HepG2 (cell line): ENCODE data around the gene DLL4. TPM values are rescaled to one million over a fixed set of nuclear protein-coding genes. Genes with fewer than 3 reads are reported as not detected.

Source experiments
- CTCF ChIP-seq: sonication (generic); formaldehyde crosslinking; IDR thresholded peaks from 2 replicates; pipeline ENCODE4 v1.5.0; 2020; ENCODE audit warnings: mild to moderate bottlenecking, missing genetic modification reagents, moderate library complexity
- FOXJ3 ChIP-seq: sonication (generic); formaldehyde crosslinking; IDR thresholded peaks from 2 replicates; pipeline ENCODE4 v1.4.0; 2020; ENCODE audit warnings: missing genetic modification reagents, mild to moderate bottlenecking, borderline replicate concordance
- HCFC1 ChIP-seq: fragments of 150-350 bp; IDR thresholded peaks from 2 replicates; pipeline ENCODE4 v1.6.1; 2014; ENCODE audit warnings: low read depth, low read length
- KMT2B ChIP-seq: IDR thresholded peaks from 2 replicates; pipeline ENCODE4 v1.6.1; 2016; ENCODE audit warnings: missing genetic modification reagents, missing compliant biosample characterization
- PBX2 ChIP-seq: IDR thresholded peaks from 2 replicates; pipeline ENCODE4 v1.6.1; 2016; ENCODE audit warnings: control low read depth
- PHF20 ChIP-seq: sonication (generic); formaldehyde crosslinking; IDR thresholded peaks from 2 replicates; pipeline ENCODE4 v1.5.0; 2020; ENCODE audit warnings: mild to moderate bottlenecking, missing genetic modification reagents
- POLR2AphosphoS2 ChIP-seq: IDR thresholded peaks from 2 replicates; pipeline ENCODE4 v1.6.1; 2011; ENCODE audit warnings: low read depth, low read length, improper control_type of control experiment
- RAD51 ChIP-seq: fragments of 450-650 bp; IDR thresholded peaks from 2 replicates; pipeline ENCODE4 v1.6.1; 2016; ENCODE audit warnings: borderline replicate concordance
- YEATS2 ChIP-seq: sonication (generic); formaldehyde crosslinking; IDR thresholded peaks from 2 replicates; pipeline ENCODE4 v1.4.0; 2020; ENCODE audit warnings: missing genetic modification reagents, borderline replicate concordance
- ZNF737 ChIP-seq: sonication (generic); formaldehyde crosslinking; IDR thresholded peaks from 2 replicates; pipeline ENCODE4 v1.5.0; 2020; ENCODE audit warnings: missing genetic modification reagents, mild to moderate bottlenecking, borderline replicate concordance
- ZSCAN25 ChIP-seq: sonication (generic); formaldehyde crosslinking; IDR thresholded peaks from 2 replicates; pipeline ENCODE4 v1.8.0; 2022; ENCODE audit warnings: mild to moderate bottlenecking, missing genetic modification reagents
- polyA plus RNA-seq, 8 experiments: library from polyadenylated mRNA; depleted of rRNA in 3 of 8; stranded (reverse) in 7 of 8; unstranded in 1 of 8; fragments of >200 nt; fragmentation: Illumina TruSeq in 4 of 8; extraction: Trizol in 4 of 8; gene quantifications; 2 replicates each; pipeline versions ENCODE4 v1.2.1 to v1.2.3, GENCODE V29; 2011 to 2016; ENCODE audit warnings: low read depth in 4 of 8, missing spikeins in 1 of 8, mixed read lengths in 1 of 8; ENCODE audit not compliant: insufficient read depth in 1 of 8
- total RNA-seq, 5 experiments: library from RNA; depleted of rRNA; stranded (reverse); fragments of >200 nt; fragmentation: Illumina TruSeq; extraction: Trizol; gene quantifications; 2 replicates each; pipeline ENCODE4 v1.2.3, GENCODE V29; 2016; ENCODE audit warnings: low read depth in 1 of 5
- TF ChIP-seq, protein P1 (sequence below): sonication (generic); formaldehyde crosslinking; IDR thresholded peaks from 2 replicates; pipeline ENCODE4 v1.4.0; 2020; ENCODE audit warnings: missing genetic modification reagents
- TF ChIP-seq, protein P2 (sequence below): IDR thresholded peaks from 2 replicates; pipeline ENCODE4 v1.6.1; 2016; ENCODE audit warnings: low read depth, borderline replicate concordance
- TF ChIP-seq, protein P3 (sequence below): sonication (generic); formaldehyde crosslinking; IDR thresholded peaks from 2 replicates; pipeline ENCODE4 v1.4.0; 2020; ENCODE audit warnings: missing genetic modification reagents, mild to moderate bottlenecking, borderline replicate concordance
- TF ChIP-seq, protein P4 (sequence below): IDR thresholded peaks from 2 replicates; pipeline ENCODE4 v1.6.1; 2016; ENCODE audit warnings: missing compliant biosample characterization, missing genetic modification reagents, borderline replicate concordance
- TF ChIP-seq, protein P5 (sequence below): sonication (generic); formaldehyde crosslinking; IDR thresholded peaks from 2 replicates; pipeline ENCODE4 v1.4.0; 2020; ENCODE audit warnings: missing genetic modification reagents

DLL4 gene
- total and polyA plus RNA-seq, 2 of the 13 experiments (the other 11 are each of a cell fraction or from before 2014, with no cell fraction given), result 0.20 to 0.25 TPM

DNA sequence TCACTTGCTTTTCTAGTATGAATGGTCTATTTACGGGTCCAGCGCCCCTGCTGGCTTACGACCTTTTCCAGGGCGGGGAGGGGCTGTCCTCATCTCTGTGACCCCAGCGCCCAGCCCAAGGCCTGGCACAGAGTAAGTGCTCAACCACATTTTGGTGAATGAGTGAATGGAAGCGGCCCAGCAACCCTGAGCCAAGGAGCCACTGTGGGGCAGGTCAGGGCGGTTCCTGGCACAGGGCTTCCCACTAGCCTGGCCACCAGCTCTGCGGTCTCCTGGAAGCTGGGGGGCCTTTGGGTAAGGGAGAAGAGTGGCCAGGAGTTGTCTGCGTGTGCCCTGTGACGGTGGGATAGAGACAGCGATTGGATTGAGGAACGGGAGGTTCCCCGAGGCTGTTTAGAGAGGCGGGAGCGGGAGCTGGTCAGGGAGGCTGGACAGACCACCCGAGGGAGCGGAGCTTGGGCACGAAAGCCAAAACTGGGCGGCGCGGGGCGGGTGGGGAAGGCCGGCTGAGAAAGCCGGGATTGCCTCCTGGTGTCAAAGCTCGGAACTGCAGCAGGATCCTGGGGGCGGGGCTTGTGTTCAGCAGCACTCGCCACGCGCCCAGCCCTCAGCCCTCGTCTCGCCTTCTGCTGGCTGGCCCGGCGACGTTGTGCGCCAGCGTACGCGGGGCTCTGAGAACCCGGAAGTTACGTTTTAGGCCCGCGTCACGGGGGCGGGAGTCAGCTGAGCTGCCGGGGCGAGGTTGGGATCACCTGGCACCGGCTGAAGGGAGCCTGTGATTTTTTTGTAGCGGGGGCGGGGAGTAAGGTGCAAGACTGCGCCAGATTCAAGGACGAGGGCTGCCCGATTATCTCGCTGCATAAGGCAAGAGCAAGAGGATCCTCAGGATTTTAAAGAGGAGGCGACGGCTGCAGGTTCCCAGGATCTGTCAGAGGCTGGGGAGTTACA lies 35.1 kb upstream of the DLL4 start, which contains the start of gene VPS18 (continued):
- TF ChIP-seq ZNF737 (CRISPR knock-in tag), result no peak
- TF ChIP-seq, protein P1, sequence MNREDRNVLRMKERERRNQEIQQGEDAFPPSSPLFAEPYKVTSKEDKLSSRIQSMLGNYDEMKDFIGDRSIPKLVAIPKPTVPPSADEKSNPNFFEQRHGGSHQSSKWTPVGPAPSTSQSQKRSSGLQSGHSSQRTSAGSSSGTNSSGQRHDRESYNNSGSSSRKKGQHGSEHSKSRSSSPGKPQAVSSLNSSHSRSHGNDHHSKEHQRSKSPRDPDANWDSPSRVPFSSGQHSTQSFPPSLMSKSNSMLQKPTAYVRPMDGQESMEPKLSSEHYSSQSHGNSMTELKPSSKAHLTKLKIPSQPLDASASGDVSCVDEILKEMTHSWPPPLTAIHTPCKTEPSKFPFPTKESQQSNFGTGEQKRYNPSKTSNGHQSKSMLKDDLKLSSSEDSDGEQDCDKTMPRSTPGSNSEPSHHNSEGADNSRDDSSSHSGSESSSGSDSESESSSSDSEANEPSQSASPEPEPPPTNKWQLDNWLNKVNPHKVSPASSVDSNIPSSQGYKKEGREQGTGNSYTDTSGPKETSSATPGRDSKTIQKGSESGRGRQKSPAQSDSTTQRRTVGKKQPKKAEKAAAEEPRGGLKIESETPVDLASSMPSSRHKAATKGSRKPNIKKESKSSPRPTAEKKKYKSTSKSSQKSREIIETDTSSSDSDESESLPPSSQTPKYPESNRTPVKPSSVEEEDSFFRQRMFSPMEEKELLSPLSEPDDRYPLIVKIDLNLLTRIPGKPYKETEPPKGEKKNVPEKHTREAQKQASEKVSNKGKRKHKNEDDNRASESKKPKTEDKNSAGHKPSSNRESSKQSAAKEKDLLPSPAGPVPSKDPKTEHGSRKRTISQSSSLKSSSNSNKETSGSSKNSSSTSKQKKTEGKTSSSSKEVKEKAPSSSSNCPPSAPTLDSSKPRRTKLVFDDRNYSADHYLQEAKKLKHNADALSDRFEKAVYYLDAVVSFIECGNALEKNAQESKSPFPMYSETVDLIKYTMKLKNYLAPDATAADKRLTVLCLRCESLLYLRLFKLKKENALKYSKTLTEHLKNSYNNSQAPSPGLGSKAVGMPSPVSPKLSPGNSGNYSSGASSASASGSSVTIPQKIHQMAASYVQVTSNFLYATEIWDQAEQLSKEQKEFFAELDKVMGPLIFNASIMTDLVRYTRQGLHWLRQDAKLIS, result no peak
- TF ChIP-seq YEATS2, result peak; percentile 71; the same call in 1 of the 2 replicates
- TF ChIP-seq FOXJ3, result no peak
- TF ChIP-seq, protein P2, sequence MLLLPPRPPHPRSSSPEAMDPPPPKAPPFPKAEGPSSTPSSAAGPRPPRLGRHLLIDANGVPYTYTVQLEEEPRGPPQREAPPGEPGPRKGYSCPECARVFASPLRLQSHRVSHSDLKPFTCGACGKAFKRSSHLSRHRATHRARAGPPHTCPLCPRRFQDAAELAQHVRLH (CRISPR knock-in tag), result no peak; the same call in 1 of the 2 replicates
- TF ChIP-seq CTCF (CRISPR knock-in tag), result peak; percentile 95
- 0 out of 2 replicates have a peak, but pooled peaks have one; percentile 47 for TF ChIP-seq RAD51
- TF ChIP-seq, protein P3, sequence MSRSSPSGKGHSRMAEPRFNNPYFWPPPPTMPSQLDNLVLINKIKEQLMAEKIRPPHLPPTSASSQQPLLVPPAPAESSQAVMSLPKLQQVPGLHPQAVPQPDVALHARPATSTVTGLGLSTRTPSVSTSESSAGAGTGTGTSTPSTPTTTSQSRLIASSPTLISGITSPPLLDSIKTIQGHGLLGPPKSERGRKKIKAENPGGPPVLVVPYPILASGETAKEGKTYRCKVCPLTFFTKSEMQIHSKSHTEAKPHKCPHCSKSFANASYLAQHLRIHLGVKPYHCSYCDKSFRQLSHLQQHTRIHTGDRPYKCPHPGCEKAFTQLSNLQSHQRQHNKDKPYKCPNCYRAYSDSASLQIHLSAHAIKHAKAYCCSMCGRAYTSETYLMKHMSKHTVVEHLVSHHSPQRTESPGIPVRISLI (CRISPR knock-in tag), result no peak; the same call in 1 of the 2 replicates
- peak; percentile 76 for TF ChIP-seq KMT2B (CRISPR knock-in tag)
- TF ChIP-seq ZSCAN25 (CRISPR knock-in tag), result peak; percentile 46; the same call in 1 of the 2 replicates
- TF ChIP-seq PBX2, result no peak
- TF ChIP-seq HCFC1, result peak; percentile 11
- TF ChIP-seq, protein P4, sequence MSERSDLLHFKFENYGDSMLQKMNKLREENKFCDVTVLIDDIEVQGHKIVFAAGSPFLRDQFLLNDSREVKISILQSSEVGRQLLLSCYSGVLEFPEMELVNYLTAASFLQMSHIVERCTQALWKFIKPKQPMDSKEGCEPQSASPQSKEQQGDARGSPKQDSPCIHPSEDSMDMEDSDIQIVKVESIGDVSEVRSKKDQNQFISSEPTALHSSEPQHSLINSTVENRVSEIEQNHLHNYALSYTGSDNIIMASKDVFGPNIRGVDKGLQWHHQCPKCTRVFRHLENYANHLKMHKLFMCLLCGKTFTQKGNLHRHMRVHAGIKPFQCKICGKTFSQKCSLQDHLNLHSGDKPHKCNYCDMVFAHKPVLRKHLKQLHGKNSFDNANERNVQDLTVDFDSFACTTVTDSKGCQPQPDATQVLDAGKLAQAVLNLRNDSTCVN (CRISPR knock-in tag), result no peak
- no peak for TF ChIP-seq POLR2AphosphoS2
- TF ChIP-seq, protein P5, sequence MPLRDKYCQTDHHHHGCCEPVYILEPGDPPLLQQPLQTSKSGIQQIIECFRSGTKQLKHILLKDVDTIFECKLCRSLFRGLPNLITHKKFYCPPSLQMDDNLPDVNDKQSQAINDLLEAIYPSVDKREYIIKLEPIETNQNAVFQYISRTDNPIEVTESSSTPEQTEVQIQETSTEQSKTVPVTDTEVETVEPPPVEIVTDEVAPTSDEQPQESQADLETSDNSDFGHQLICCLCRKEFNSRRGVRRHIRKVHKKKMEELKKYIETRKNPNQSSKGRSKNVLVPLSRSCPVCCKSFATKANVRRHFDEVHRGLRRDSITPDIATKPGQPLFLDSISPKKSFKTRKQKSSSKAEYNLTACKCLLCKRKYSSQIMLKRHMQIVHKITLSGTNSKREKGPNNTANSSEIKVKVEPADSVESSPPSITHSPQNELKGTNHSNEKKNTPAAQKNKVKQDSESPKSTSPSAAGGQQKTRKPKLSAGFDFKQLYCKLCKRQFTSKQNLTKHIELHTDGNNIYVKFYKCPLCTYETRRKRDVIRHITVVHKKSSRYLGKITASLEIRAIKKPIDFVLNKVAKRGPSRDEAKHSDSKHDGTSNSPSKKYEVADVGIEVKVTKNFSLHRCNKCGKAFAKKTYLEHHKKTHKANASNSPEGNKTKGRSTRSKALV (CRISPR knock-in tag), result 0 out of 2 replicates have a peak, but pooled peaks have one; percentile 37
- TF ChIP-seq PHF20 (CRISPR knock-in tag), result peak; percentile 90
